Activated T-cell treated with anti-CD3 and anti-CD28 coated beads, Interleukin-2, amount 50 U/mL, for 4 hours (primary cell): Measurements from ENCODE around the gene NR3C2. TPM values are rescaled to one million over a fixed set of nuclear protein-coding genes. Genes with fewer than 3 reads are reported as not detected.

ENCODE experiments used
- ATAC-seq, 2 donors: fragments of 200-7000 bp; cut with Tn5 transposase; one replicate each; pipeline ENCODE4 v1.10.0; 2021
- DNase-seq: peaks from one replicate; pipeline ENCODE4 v3.0.0-alpha.2; 2020
- H3K27me3 Mint-ChIP-seq: one replicate; pipeline ENCODE4 v1.8.0; 2021; ENCODE audit warnings: low read depth, mixed read lengths
- H3K36me3 Mint-ChIP-seq: one replicate; pipeline ENCODE4 v1.8.0; 2022; ENCODE audit warnings: mixed read lengths; ENCODE audit not compliant: insufficient read depth
- H3K4me1 Mint-ChIP-seq: one replicate; pipeline ENCODE4 v1.8.0; 2021; ENCODE audit warnings: low read depth, mixed read lengths
- H3K4me3 Mint-ChIP-seq: one replicate; pipeline ENCODE4 v1.8.0; 2021; ENCODE audit warnings: mild to moderate bottlenecking, moderate library complexity, mixed read lengths
- H3K9me3 Mint-ChIP-seq: one replicate; pipeline ENCODE4 v1.8.0; 2021; ENCODE audit warnings: mixed read lengths
- total RNA-seq, 3 donors: library from RNA; stranded (reverse); gene quantifications; one replicate each; pipeline ENCODE4 v1.2.1, GENCODE V29; 2021

Gene NR3C2
- total RNA-seq, 3 donors from 2014 or later = 1.3 to 2.0 (median 1.7) TPM

- no peak overlapping the region for H3K4me3 Mint-ChIP-seq
- peaks cover 17% of the 10 kb centered on the region for H3K4me1 Mint-ChIP-seq
- no peaks in the 10 kb centered on the region for H3K9me3 Mint-ChIP-seq
- DNase-seq (no peak), ATAC-seq (no peak)
- H3K27me3 Mint-ChIP-seq = no peaks in the 10 kb centered on the region
- peaks cover 16% of the 10 kb centered on the region for H3K36me3 Mint-ChIP-seq
Observed at GRCh38 chr4:148265627-148266026, 176.6 kb downstream of the NR3C2 start.

- H3K36me3 Mint-ChIP-seq = peaks cover 15% of the 10 kb centered on the region
- peaks cover 14% of the 10 kb centered on the region for H3K4me1 Mint-ChIP-seq
- no peak overlapping the region for H3K4me3 Mint-ChIP-seq
- no peaks in the 10 kb centered on the region for H3K9me3 Mint-ChIP-seq
- ATAC-seq (no peak), DNase-seq (no peak)
- H3K27me3 Mint-ChIP-seq = no peaks in the 10 kb centered on the region
Observed at GRCh38 chr4:148263802-148264201, 178.4 kb downstream of the NR3C2 start.

GRCh38 chr4:148263127-148263526 lies 179.1 kb downstream of the NR3C2 start:
- Mint-ChIP-seq H3K36me3 (peaks cover 19% of the 10 kb centered on the region), H3K4me1 (peaks cover 13% of the 10 kb centered on the region), H3K27me3 (no peaks in the 10 kb centered on the region), H3K4me3 (no peak overlapping the region), H3K9me3 (no peaks in the 10 kb centered on the region)
- ATAC-seq (no peak), DNase-seq (no peak)

- H3K4me1 Mint-ChIP-seq = peaks cover 13% of the 10 kb centered on the region
Observed at GRCh38 chr4:148261848-148262247, 180.4 kb downstream of the NR3C2 start.

GRCh38 chr4:148259841-148260240 lies 182.4 kb downstream of the NR3C2 start:
- ATAC-seq (no peak), DNase-seq (no peak)
- peaks cover 19% of the 10 kb centered on the region for H3K4me1 Mint-ChIP-seq
- no peaks in the 10 kb centered on the region for H3K9me3 Mint-ChIP-seq
- H3K4me3 Mint-ChIP-seq = no peak overlapping the region
- H3K27me3 Mint-ChIP-seq = no peaks in the 10 kb centered on the region
- peaks cover 23% of the 10 kb centered on the region for H3K36me3 Mint-ChIP-seq

More at GRCh38 chr4:148261848-148262247, 180.4 kb downstream of the NR3C2 start:
- H3K36me3 Mint-ChIP-seq = peaks cover 22% of the 10 kb centered on the region
- ATAC-seq (no peak), DNase-seq (no peak)
- H3K27me3 Mint-ChIP-seq = no peaks in the 10 kb centered on the region
- no peaks in the 10 kb centered on the region for H3K9me3 Mint-ChIP-seq
- no peak overlapping the region for H3K4me3 Mint-ChIP-seq

- Mint-ChIP-seq H3K27me3 (no peaks in the 10 kb centered on the region), H3K4me1 (peaks cover 20% of the 10 kb centered on the region), H3K9me3 (no peaks in the 10 kb centered on the region), H3K4me3 (no peak overlapping the region), H3K36me3 (peaks cover 21% of the 10 kb centered on the region)
- DNase-seq (no peak), ATAC-seq (no peak)
Observed at GRCh38 chr4:148258535-148258934, 183.7 kb downstream of the NR3C2 start.

GRCh38 chr4:148255344-148255720 lies 186.9 kb downstream of the NR3C2 start:
- Mint-ChIP-seq H3K27me3 (no peaks in the 10 kb centered on the region), H3K4me1 (peaks cover 18% of the 10 kb centered on the region), H3K4me3 (no peak overlapping the region), H3K9me3 (no peaks in the 10 kb centered on the region), H3K36me3 (peaks cover 16% of the 10 kb centered on the region)
- no peak for ATAC-seq
- no peak for DNase-seq

- Mint-ChIP-seq H3K9me3 (no peaks in the 10 kb centered on the region), H3K27me3 (no peaks in the 10 kb centered on the region), H3K4me3 (no peak overlapping the region), H3K36me3 (peaks cover 16% of the 10 kb centered on the region), H3K4me1 (peaks cover 18% of the 10 kb centered on the region)
- ATAC-seq (no peak), DNase-seq (no peak)
Observed at GRCh38 chr4:148254621-148255343, 187.4 kb downstream of the NR3C2 start.

- Mint-ChIP-seq H3K9me3 (no peaks in the 10 kb centered on the region), H3K4me1 (peaks cover 18% of the 10 kb centered on the region), H3K27me3 (no peaks in the 10 kb centered on the region), H3K4me3 (no peak overlapping the region), H3K36me3 (peaks cover 16% of the 10 kb centered on the region)
- no peak for ATAC-seq
- DNase-seq = no peak
Observed at GRCh38 chr4:148253768-148254167, 188.4 kb downstream of the NR3C2 start.

GRCh38 chr4:148248824-148249223 lies 193.4 kb downstream of the NR3C2 start:
- ATAC-seq = no peak
- H3K36me3 Mint-ChIP-seq = peaks cover 6% of the 10 kb centered on the region
- no peaks in the 10 kb centered on the region for H3K9me3 Mint-ChIP-seq
- no peaks in the 10 kb centered on the region for H3K27me3 Mint-ChIP-seq
- H3K4me3 Mint-ChIP-seq = no peak overlapping the region
- peaks cover 9% of the 10 kb centered on the region for H3K4me1 Mint-ChIP-seq
- no peak for DNase-seq

- ATAC-seq (no peak), DNase-seq (no peak)
- H3K36me3 Mint-ChIP-seq = peaks cover 4% of the 10 kb centered on the region
- H3K4me1 Mint-ChIP-seq = peaks cover 2% of the 10 kb centered on the region
- no peak overlapping the region for H3K4me3 Mint-ChIP-seq
- no peaks in the 10 kb centered on the region for H3K9me3 Mint-ChIP-seq
- no peaks in the 10 kb centered on the region for H3K27me3 Mint-ChIP-seq
Observed at GRCh38 chr4:148245015-148245414, 197.2 kb downstream of the NR3C2 start.

- no peaks in the 10 kb centered on the region for H3K27me3 Mint-ChIP-seq
- DNase-seq = no peak
- peaks cover 4% of the 10 kb centered on the region for H3K36me3 Mint-ChIP-seq
- H3K9me3 Mint-ChIP-seq = no peaks in the 10 kb centered on the region
- no peak overlapping the region for H3K4me3 Mint-ChIP-seq
- ATAC-seq = no peak
- peaks cover 9% of the 10 kb centered on the region for H3K4me1 Mint-ChIP-seq
Observed at GRCh38 chr4:148243837-148244236, 198.4 kb downstream of the NR3C2 start.

- DNase-seq (no peak), ATAC-seq (no peak)
- Mint-ChIP-seq H3K27me3 (no peaks in the 10 kb centered on the region), H3K36me3 (peaks cover 4% of the 10 kb centered on the region), H3K4me1 (peaks cover 10% of the 10 kb centered on the region), H3K4me3 (no peak overlapping the region), H3K9me3 (no peaks in the 10 kb centered on the region)
Observed at GRCh38 chr4:148240241-148240640, 202.0 kb downstream of the NR3C2 start.

- DNase-seq (no peak), ATAC-seq (no peak)
- Mint-ChIP-seq H3K4me1 (peaks cover 10% of the 10 kb centered on the region), H3K36me3 (peaks cover 4% of the 10 kb centered on the region), H3K4me3 (no peak overlapping the region), H3K27me3 (no peaks in the 10 kb centered on the region), H3K9me3 (no peaks in the 10 kb centered on the region)
Observed at GRCh38 chr4:148239494-148239985, 202.7 kb downstream of the NR3C2 start.

GRCh38 chr4:148238811-148239493 lies 203.3 kb downstream of the NR3C2 start:
- H3K4me3 Mint-ChIP-seq = no peak overlapping the region
- DNase-seq (no peak), ATAC-seq (no peak)
- peaks cover 10% of the 10 kb centered on the region for H3K4me1 Mint-ChIP-seq
- no peaks in the 10 kb centered on the region for H3K27me3 Mint-ChIP-seq
- H3K36me3 Mint-ChIP-seq = peaks cover 4% of the 10 kb centered on the region
- no peaks in the 10 kb centered on the region for H3K9me3 Mint-ChIP-seq
